ENCODE results near the gene DCDC2.
"Not testable (repeated sequence)": the region's sequence is repeated elsewhere in the genome, so short reads cannot be mapped to it uniquely, and the experiment has no call there.

Gene DCDC2

DNA sequence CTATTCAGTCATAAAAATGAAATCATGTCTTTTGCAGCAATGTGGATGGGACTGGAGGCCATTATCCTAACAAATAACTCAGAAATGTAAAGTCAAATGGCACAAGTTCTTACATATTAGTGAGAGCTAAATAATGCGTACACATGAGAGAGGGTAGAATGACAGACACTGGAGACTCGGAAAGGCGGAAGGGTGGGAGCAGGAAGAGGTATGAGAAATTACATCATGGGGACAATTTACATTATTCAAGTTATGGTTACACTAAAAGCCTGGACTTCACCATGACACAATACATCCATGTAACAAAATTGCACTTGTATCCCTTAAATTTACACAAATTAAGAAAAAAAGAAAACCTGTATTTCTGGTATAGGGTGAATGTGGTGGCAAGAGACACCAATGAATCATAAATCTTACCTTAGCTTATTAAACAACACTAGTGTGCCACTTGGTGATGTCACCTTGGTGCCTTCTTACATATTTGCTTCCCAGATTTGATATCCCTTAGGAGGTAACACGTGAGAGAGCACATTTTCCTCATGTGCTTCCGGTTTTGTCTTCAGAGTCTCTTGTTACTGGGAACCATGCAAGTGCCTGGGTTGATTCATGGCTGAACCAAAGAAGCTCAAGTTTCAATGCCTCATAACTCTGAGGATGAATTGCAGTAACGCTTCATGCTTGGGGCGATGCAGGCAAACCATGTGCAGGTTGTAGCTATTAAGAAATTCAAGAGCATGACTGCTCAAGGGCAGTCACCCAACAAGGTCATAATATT lies 84.6 kb downstream of the DCDC2 start:
- Histone ChIP-seq H3K4me1 (ENCODE audit: control insufficient read depth, low read depth, low read length) (peaks cover 3% of the 10 kb centered on the region), H3K4me3 (ENCODE audit: low read length) (no peak overlapping the region), H3K27me3 (ENCODE audit: control insufficient read depth, insufficient read depth, low read length) (no peaks in the 10 kb centered on the region), H3K36me3 (ENCODE audit: control insufficient read depth, low read depth, low read length) (no peaks in the 10 kb centered on the region), H3K9me3 (ENCODE audit: control insufficient read depth, low read depth, low read length) (no peaks in the 10 kb centered on the region), H3K27ac (ENCODE audit: low read length) (no peak overlapping the region), H3K9ac (ENCODE audit: low read length) (no peak overlapping the region)

DNA sequence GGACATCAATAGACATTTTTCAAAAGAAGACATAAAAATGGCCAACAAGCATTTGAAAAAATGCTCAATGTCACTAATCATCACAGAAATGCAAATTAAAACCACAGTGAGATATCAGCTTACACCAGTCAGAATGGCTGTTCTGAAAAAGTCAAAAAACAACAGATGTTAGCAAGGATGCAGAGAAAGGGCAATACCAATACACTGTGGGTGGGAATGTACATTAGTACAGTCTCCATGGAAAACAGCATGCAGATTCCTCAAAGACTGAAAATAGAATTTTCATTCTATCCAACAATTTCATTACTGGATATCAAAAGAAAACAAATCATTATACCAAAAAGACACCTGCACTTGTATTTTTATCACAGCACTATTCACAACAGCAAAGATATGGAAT lies 85.3 kb downstream of the DCDC2 start:
- Histone ChIP-seq H3K4me1 (ENCODE audit: control insufficient read depth, low read depth, low read length) (peaks cover 3% of the 10 kb centered on the region), H3K27ac (ENCODE audit: low read length) (no peak overlapping the region), H3K27me3 (ENCODE audit: control insufficient read depth, insufficient read depth, low read length) (no peaks in the 10 kb centered on the region), H3K36me3 (ENCODE audit: control insufficient read depth, low read depth, low read length) (no peaks in the 10 kb centered on the region), H3K9me3 (ENCODE audit: control insufficient read depth, low read depth, low read length) (no peaks in the 10 kb centered on the region), H3K4me3 (ENCODE audit: low read length) (no peak overlapping the region), H3K9ac (ENCODE audit: low read length) (no peak overlapping the region)

DNA sequence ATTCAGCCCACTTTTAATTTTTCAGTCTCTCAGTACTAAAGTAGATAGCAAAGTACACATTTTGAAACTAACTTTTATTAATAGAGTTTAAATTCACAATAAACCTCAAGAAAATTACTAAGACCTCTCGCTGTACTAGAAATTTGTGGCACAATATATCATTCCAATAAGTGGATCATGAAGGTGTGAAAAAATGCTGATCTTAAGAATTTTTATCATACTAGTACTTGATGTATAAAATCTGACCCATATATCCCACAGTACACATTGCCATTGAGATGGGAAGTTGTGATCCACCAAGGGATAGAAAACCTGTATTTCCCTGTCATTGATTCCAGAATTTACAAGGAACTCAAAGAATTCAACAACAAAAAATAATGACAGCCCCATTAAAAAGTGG lies 85.7 kb downstream of the DCDC2 start:
- Histone ChIP-seq H3K4me3 (ENCODE audit: low read length) (no peak overlapping the region), H3K9ac (ENCODE audit: low read length) (no peak overlapping the region), H3K4me1 (ENCODE audit: control insufficient read depth, low read depth, low read length) (peaks cover 3% of the 10 kb centered on the region), H3K36me3 (ENCODE audit: control insufficient read depth, low read depth, low read length) (no peaks in the 10 kb centered on the region), H3K9me3 (ENCODE audit: control insufficient read depth, low read depth, low read length) (no peaks in the 10 kb centered on the region), H3K27me3 (ENCODE audit: control insufficient read depth, insufficient read depth, low read length) (no peaks in the 10 kb centered on the region), H3K27ac (ENCODE audit: low read length) (no peak overlapping the region)

DNA sequence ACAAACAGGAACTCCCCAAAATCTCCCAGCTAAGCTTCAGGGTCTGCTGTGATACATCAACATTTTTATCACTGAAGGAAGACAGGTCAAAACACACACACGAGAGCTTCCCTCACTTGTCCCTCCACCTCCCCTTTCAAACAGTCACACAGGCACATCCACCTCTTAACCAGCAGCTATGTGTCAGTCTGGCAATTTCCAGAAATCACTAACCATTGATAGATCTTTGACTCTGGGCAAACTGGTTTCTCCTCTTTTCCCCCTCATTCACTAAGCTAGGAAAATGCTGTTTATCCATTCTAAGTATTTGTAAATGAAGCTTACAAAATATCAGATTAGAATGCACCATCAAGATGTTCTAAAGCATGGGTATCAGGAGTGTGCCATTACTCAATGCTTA lies 87.8 kb downstream of the DCDC2 start:
- Histone ChIP-seq H3K36me3 (ENCODE audit: control insufficient read depth, low read depth, low read length) (no peaks in the 10 kb centered on the region), H3K9me3 (ENCODE audit: control insufficient read depth, low read depth, low read length) (no peaks in the 10 kb centered on the region), H3K27me3 (ENCODE audit: control insufficient read depth, insufficient read depth, low read length) (no peaks in the 10 kb centered on the region), H3K9ac (ENCODE audit: low read length) (no peak overlapping the region), H3K4me1 (ENCODE audit: control insufficient read depth, low read depth, low read length) (peaks cover 3% of the 10 kb centered on the region), H3K27ac (ENCODE audit: low read length) (no peak overlapping the region), H3K4me3 (ENCODE audit: low read length) (no peak overlapping the region)

DNA sequence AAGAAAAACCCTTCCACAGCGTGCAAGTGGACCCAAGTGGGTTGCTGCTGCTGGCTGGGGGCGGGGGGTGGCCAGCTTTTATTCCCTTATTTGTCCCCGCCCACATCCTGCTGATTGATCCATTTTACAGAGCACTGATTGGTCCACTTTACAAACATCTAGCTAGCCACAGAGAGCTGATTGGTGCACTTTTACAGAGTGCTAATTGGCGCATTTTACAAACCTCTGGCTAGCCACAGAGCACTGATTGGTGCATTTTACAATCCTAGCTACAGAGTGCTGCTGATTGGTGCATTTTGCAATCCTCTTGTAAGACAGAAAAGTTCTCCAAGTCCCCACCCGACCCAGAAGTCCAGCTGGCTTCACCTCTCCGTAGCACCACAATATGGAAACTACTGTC lies 99.6 kb downstream of the DCDC2 start:
- H3K27me3 ChIP-seq (ENCODE audit: control insufficient read depth, insufficient read depth, low read length); H3K4me3 ChIP-seq (ENCODE audit: low read length); H3K9me3 ChIP-seq (ENCODE audit: control insufficient read depth, low read depth, low read length); H3K4me1 ChIP-seq (ENCODE audit: control insufficient read depth, low read depth, low read length); H3K36me3 ChIP-seq (ENCODE audit: control insufficient read depth, low read depth, low read length); H3K27ac ChIP-seq (ENCODE audit: low read length); H3K9ac ChIP-seq (ENCODE audit: low read length): not testable (repeated sequence)

DNA sequence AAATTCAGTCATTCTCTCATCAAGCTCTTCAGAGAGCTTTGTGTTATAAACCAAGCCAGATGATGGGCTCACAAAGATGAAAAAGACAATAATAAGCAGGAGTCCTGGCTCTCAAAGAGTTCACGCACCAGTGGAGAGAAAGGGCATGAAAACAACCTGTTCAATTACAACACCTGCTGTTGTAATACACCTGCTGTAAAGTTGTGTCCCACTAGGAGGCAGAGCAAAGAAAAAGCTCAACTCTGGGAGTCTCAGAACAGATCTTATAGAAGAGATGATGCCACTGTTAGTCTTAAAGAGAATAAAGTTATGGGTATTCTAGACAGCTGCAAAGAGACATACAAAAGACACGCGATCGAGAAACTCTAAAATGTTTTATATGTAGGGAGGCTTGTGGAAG lies 100.6 kb downstream of the DCDC2 start:
- Histone ChIP-seq H3K36me3 (ENCODE audit: control insufficient read depth, low read depth, low read length) (no peaks in the 10 kb centered on the region), H3K9ac (ENCODE audit: low read length) (no peak overlapping the region), H3K27ac (ENCODE audit: low read length) (no peak overlapping the region), H3K9me3 (ENCODE audit: control insufficient read depth, low read depth, low read length) (no peaks in the 10 kb centered on the region), H3K27me3 (ENCODE audit: control insufficient read depth, insufficient read depth, low read length) (no peaks in the 10 kb centered on the region), H3K4me1 (ENCODE audit: control insufficient read depth, low read depth, low read length) (peaks cover 10% of the 10 kb centered on the region), H3K4me3 (ENCODE audit: low read length) (no peak overlapping the region)

DNA sequence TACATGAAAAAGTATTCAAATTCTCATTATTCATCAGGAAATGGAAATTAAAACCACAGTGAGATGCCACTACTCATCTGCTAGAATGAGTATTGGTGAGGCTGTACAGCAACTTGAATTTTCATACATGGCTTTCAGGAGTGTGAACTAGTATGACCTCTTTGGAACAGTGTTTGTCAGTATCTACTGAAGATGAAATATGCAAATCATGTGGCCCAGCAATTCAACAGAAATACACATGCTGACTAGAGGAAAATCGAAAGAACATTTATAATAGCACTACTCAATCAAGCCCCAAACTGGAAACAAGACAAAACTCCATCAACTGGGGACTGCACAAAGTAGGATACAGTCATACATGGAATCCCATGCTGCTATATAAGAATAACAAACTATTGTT lies 102.2 kb downstream of the DCDC2 start:
- H3K36me3 ChIP-seq (ENCODE audit: control insufficient read depth, low read depth, low read length), result no peaks in the 10 kb centered on the region
- peaks cover 20% of the 10 kb centered on the region for H3K4me1 ChIP-seq (ENCODE audit: control insufficient read depth, low read depth, low read length)
- no peak overlapping the region for H3K27ac ChIP-seq (ENCODE audit: low read length)
- no peaks in the 10 kb centered on the region for H3K27me3 ChIP-seq (ENCODE audit: control insufficient read depth, insufficient read depth, low read length)
- no peak overlapping the region for H3K4me3 ChIP-seq (ENCODE audit: low read length)
- no peak overlapping the region for H3K9ac ChIP-seq (ENCODE audit: low read length)
- no peaks in the 10 kb centered on the region for H3K9me3 ChIP-seq (ENCODE audit: control insufficient read depth, low read depth, low read length)

DNA sequence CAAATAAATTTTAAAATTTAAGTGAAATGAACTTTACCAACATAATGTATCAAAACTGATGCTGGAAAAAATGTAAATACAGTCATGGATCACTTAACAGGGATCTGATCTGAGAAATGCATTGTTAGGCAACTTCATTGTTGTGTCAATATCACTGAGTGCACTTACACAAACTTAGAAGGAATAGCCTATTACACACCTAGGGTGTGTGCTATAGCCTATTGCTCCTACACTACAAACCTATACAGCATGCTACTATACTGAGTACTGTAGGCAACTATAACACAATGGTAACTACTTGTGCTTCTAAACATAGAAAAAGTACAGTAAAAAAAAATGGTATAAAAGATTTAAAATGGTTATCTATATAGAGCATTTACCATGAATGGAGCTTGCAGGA lies 104.5 kb downstream of the DCDC2 start:
- H3K27ac ChIP-seq (ENCODE audit: low read length), result no peak overlapping the region
- no peak overlapping the region for H3K9ac ChIP-seq (ENCODE audit: low read length)
- H3K27me3 ChIP-seq (ENCODE audit: control insufficient read depth, insufficient read depth, low read length), result no peaks in the 10 kb centered on the region
- no peak overlapping the region for H3K4me3 ChIP-seq (ENCODE audit: low read length)
- peaks cover 31% of the 10 kb centered on the region for H3K4me1 ChIP-seq (ENCODE audit: control insufficient read depth, low read depth, low read length)
- H3K9me3 ChIP-seq (ENCODE audit: control insufficient read depth, low read depth, low read length), result no peaks in the 10 kb centered on the region
- no peaks in the 10 kb centered on the region for H3K36me3 ChIP-seq (ENCODE audit: control insufficient read depth, low read depth, low read length)

DNA sequence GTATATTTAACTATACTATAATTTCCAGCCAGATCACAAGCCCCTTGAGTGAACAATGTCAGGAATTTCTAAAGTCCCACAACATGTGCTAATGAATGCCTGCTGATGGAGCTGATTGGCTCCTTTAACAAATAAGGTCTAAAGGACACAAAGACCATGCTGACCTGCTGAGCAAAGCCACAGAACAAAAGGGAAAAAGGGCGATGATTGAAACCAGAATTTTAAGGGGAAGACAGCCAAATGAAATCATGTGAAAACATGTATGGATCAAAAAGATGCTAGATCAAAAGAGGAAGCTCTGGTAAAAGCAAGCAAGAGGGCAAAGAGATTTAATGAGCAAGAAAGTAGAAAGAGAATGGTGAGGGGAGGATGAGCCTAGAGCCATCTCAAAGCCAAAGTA lies 105.6 kb downstream of the DCDC2 start:
- H3K36me3 ChIP-seq (ENCODE audit: control insufficient read depth, low read depth, low read length), result no peaks in the 10 kb centered on the region
- peak overlapping the region; percentile 17 for H3K9ac ChIP-seq (ENCODE audit: low read length)
- no peaks in the 10 kb centered on the region for H3K9me3 ChIP-seq (ENCODE audit: control insufficient read depth, low read depth, low read length)
- H3K4me1 ChIP-seq (ENCODE audit: control insufficient read depth, low read depth, low read length), result peaks cover 31% of the 10 kb centered on the region
- no peaks in the 10 kb centered on the region for H3K27me3 ChIP-seq (ENCODE audit: control insufficient read depth, insufficient read depth, low read length)
- H3K27ac ChIP-seq (ENCODE audit: low read length), result peak overlapping the region; percentile 33
- H3K4me3 ChIP-seq (ENCODE audit: low read length), result peak overlapping the region; percentile 26

DNA sequence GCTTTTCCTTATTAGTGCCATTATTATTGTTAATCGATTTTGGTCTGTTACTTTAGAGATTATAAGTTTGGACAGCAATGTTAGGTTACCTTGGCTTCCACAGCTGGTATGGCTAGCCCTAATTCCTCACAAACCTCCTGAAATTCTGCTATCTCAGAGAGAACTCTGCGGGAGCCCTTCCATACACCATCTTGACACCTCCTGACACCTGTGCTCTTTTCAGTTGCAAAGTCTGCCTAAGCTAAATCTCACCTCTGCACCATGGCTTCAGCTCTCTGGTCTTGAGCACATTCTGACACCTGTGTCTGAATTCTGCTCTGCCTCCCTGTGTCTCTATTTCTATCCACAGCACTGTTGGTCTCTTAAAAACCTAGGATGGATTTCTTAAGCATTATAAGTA lies 106.5 kb downstream of the DCDC2 start:
- Histone ChIP-seq H3K27ac (ENCODE audit: low read length) (no peak overlapping the region), H3K27me3 (ENCODE audit: control insufficient read depth, insufficient read depth, low read length) (no peaks in the 10 kb centered on the region), H3K4me3 (ENCODE audit: low read length) (peak overlapping the region; percentile 26), H3K9ac (ENCODE audit: low read length) (no peak overlapping the region), H3K36me3 (ENCODE audit: control insufficient read depth, low read depth, low read length) (no peaks in the 10 kb centered on the region), H3K4me1 (ENCODE audit: control insufficient read depth, low read depth, low read length) (peaks cover 31% of the 10 kb centered on the region), H3K9me3 (ENCODE audit: control insufficient read depth, low read depth, low read length) (no peaks in the 10 kb centered on the region)

DNA sequence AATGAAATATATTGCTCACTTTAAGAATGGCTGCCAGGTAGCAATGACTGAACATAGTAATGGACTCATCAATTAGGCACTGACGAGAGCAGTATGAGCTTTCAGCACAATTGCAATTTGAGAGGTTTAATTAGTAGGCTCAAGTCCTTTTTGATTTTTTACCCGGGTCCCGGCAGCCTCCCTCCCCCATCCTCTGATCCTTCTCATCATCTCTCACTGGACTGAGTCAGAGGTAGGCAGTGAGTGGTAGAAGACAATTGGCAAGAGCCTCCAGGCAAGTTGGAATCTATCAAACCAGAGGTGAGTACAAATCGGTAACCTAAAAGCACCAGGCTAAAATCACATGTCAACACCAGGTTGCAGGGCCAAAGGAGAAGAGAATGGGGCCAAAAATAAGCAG lies 107.9 kb downstream of the DCDC2 start:
- peaks cover 31% of the 10 kb centered on the region for H3K4me1 ChIP-seq (ENCODE audit: control insufficient read depth, low read depth, low read length)
- H3K9ac ChIP-seq (ENCODE audit: low read length), result no peak overlapping the region
- H3K4me3 ChIP-seq (ENCODE audit: low read length), result no peak overlapping the region
- H3K27me3 ChIP-seq (ENCODE audit: control insufficient read depth, insufficient read depth, low read length), result no peaks in the 10 kb centered on the region
- no peaks in the 10 kb centered on the region for H3K9me3 ChIP-seq (ENCODE audit: control insufficient read depth, low read depth, low read length)
- H3K36me3 ChIP-seq (ENCODE audit: control insufficient read depth, low read depth, low read length), result no peaks in the 10 kb centered on the region
- H3K27ac ChIP-seq (ENCODE audit: low read length), result no peak overlapping the region

DNA sequence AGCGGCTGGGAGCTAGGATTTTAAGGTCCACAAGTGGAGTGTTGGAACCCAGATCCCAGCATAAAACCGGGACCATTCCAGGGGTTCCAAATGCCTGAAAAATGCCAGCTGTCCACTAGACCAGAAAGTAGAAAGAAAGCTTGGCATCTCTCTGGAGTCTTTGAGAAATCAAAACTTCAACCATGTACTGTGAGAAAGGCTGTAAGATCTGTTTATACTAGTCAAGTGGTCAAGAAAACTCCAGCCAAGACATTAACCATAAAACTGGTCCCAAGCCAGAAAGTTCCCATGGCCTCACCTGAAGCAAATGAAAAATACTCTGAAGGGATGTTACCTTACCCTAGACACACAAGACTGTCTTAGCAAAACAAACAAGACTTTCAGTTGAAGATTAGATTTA lies 112.6 kb downstream of the DCDC2 start:
- no peaks in the 10 kb centered on the region for H3K36me3 ChIP-seq (ENCODE audit: control insufficient read depth, low read depth, low read length)
- no peak overlapping the region for H3K27ac ChIP-seq (ENCODE audit: low read length)
- no peak overlapping the region for H3K4me3 ChIP-seq (ENCODE audit: low read length)
- no peaks in the 10 kb centered on the region for H3K9me3 ChIP-seq (ENCODE audit: control insufficient read depth, low read depth, low read length)
- H3K4me1 ChIP-seq (ENCODE audit: control insufficient read depth, low read depth, low read length), result peaks cover 7% of the 10 kb centered on the region
- no peaks in the 10 kb centered on the region for H3K27me3 ChIP-seq (ENCODE audit: control insufficient read depth, insufficient read depth, low read length)
- H3K9ac ChIP-seq (ENCODE audit: low read length), result no peak overlapping the region

Data from iPS-18a (cell line).